Measurements from ENCODE around the gene BMPR1B.
"Not testable (repeated sequence)": the region's sequence is repeated elsewhere in the genome, so short reads cannot be mapped to it uniquely, and the experiment has no call there.

Gene BMPR1B

DNA sequence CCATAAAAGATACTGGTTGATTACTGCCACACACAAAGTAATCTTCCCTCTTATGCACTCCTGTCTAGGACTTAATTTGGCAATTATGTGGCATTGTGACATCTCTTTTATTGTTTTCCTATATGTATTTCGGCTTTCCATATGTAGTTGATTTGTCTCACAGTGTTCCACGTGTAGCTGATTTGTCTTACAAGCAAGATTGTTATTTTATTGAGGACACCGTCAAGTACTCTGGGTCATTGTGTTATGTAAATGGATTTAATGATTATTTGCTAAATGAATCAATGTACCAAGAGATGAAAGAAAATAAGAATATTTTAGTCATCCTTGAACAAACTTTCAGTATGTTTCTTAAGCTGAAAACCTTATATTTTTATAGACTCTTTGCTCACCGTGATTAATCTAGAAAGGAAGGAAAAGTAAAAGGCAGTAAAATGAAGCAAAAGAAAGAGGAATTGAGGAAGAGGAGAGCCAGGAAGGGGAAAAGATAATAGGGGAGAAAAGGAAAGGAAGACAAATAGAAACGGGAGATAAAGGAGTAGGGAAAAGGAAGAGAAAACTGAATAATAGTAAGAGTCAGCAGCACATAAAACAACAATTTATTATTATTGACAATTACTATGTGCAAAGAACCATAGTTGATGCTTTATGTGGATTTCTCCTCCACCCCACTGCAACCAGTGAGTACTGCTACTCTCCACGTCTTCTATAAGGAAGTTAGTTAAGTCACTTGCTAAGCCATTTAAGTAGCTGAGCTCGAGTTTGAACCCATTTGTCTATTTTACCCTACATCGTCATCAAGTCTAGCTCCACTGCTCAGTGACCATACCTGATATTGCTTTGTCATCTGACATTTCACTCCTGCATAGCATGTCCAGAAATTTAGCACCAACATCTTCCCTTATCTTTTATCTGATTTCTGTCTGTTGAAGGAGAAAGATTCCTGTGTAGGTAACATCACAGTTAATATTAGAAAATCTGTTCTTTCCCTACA lies 336.5 kb downstream of the BMPR1B start:
- DNase-seq, result no peak

DNA sequence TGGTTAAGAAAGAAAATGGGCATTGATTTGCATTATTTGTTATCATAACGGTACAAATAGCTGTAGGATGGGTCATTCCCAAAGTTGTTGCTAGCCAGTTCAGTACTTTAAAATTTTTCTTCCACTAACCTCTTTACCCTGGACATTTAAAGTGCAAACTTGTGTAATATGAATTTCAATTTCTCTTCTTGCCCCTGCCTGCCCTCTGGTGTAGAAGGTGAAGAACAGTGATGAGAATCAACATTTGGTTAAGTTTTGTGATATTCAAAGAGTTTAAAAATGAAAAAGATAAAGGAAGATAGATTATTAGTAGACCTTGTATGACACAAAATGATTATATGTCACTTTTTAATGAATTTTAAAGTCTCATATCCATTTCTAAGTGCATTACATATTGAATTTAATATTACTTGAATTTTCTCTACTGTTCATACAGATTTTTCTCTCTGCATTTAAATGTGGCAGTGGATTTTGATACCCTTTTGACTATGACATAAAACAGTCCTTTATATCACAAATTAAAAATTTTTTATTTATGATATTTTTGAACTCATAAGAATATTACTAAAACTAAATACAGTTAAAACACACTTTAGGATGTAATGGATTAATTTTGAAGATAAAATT lies 337.7 kb downstream of the BMPR1B start:
- no peak for DNase-seq

DNA sequence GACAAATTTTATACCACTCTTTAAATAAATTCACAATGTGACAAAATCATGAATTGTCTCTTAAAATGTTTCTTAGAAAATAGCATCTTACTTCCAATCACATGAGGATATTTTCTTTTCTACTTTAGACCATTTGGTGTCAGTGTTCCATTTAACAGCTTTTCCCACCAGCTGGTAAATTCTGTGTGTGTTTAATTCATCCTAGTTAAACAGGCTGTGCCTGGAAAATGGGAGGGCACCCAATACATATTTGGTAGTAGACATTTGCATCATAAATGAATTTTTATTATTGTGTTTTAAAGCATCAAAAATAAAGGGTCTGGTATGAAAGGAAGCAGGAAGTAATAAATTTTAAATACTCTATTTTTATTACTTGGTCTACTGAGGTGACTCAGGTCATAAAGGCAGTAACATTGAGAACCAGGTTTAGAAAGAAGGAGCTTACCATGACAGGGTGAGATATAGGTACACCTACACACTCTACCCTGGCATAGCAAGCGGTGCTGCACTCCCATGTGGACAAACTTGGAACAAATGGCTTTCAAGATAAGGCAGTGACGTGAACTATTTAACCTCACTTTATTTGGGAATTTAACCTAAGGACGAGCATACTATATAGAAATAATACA lies 344.5 kb downstream of the BMPR1B start:
- no peak for DNase-seq

DNA sequence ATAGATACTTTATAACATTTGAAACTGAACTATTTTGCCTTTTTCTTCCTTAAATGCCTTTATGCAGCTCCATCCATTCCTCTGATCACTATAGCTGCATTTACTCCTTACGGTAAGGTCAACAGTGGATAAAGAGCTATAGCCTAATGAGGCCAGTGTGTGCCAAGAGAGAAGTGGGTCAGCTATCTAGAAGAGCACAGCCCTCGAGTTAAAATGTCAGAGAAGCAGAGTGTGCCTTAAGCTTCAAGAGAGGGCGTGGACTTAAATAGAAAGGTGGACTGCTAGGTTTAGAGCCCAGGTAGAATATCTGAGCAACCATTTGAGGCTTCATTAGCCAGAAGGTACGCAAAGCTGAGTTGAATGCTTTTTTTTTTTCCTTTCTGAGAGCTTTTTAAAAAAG lies 347.4 kb downstream of the BMPR1B start:
- DNase-seq, result no peak

DNA sequence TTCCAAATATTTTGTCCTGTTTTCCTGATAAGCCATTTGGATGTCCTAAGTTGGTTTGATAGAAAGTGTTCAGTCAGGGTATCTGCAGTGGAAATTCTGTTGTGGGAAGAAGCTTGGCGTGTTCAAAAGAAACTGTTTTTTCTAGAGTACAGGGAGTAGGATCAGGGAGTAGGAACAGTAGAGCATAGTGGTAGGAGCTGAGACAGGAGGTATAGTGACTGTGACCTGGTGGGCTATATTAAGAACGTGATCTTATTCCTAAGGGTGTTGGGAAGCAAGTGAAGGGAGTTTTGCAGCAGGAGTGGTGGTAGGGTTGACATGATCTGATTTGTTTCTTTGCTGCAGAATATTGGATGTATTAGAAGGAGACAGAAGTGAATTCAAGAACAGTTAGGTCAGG lies 348.2 kb downstream of the BMPR1B start:
- DNase-seq, result no peak

DNA sequence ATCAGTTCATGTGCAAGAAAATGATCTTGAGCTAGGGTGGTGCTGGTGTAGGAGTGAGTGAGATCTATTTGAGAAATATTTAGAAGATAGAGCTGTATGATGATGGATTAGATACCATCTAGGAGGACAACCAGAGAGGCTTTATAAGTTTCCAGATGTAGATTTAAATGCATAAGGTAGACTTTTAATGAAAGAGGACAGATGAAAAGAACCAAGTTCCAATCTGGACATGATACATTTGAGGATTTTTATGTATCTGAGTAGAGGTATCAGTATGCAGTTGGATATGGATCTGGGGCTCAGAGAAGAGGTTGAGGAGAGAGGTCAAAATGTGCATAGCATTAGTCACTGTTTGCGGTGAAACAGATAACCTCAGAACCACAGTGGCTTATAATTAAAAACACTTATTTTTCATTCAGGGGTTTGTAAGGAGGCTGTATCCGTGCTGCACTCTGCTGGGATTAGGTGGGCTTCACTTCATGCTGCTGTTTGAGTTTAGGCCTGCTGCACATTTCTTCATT lies 348.7 kb downstream of the BMPR1B start:
- DNase-seq, result no peak

DNA sequence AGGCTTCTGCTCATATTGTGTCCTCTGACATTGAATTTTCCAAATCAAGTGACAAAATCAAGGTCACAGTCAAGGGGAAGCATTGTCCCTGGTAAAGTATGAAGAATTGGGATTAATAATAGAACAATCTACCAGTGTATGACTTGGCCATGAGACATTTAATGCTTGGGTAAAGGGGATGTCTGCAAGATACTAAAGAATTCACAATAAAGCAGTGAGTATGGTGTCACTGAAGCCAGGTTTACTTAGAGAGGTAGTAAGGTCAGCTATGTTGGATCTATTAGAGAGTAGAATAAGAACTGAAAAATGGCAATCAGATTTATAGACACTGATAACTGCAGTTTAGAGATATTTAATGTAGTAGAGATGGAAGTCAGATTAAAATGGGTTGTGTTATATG lies 349.2 kb downstream of the BMPR1B start:
- no peak for DNase-seq

DNA sequence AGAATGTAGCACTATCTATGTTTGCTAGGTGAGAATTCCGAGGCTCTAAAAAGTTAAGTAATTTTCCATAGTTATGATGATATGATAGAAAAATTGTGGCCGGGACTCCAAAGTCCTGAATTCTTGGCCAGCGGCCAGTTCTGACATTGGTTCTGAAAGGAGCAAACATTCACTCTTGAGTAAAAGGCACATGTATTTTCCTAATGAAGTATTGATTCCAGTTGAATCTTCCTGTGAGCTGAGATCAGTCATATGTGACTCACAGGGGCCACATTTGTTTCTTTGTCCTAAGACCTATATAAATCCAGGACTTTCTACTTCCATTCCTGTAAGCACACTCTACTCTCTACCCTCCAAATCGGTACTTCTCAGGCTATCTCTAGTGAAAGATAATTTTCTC lies 349.9 kb downstream of the BMPR1B start:
- no peak for DNase-seq

DNA sequence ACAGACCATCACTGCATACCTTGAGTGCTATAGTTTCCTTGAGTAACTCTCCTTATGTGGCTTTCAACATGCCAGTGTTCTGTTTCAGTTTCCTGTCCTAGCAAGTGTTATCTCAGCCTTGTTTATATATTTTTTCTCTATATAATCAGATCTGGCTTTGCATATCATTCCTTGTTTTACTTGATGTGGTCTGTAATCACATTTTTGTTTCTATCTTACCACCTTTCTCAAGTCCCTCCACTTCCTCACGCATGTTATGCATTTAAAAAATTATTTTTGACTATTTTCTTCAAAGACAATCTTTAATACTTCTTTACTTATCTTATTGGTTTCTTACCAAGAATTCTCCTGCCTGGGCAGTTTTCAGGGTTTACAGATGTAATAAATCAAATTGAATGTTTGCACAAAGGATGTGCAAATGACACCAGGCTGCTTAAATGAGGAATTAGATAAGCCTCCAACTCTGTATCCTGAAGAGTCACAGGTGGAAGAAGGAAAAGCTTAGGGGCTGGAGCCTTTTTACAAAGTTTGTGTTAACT lies 351.2 kb downstream of the BMPR1B start:
- DNase-seq, result no peak

DNA sequence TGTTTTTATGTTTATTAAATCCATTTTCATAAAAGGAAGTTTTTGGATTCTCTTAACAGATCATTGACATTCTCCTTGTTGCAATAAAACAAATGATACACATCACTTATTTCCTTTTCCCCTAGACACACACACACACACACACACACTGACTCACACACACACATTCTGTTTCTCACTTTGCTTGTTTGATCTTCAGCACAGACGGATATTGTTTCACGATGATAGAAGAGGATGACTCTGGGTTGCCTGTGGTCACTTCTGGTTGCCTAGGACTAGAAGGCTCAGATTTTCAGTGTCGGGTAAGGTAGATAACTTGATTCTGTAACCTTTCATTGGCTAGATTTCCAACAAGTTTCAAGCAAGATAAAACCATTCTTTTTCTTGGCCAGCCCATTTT lies 356.8 kb downstream of the BMPR1B start:
- DNase-seq, result no peak

DNA sequence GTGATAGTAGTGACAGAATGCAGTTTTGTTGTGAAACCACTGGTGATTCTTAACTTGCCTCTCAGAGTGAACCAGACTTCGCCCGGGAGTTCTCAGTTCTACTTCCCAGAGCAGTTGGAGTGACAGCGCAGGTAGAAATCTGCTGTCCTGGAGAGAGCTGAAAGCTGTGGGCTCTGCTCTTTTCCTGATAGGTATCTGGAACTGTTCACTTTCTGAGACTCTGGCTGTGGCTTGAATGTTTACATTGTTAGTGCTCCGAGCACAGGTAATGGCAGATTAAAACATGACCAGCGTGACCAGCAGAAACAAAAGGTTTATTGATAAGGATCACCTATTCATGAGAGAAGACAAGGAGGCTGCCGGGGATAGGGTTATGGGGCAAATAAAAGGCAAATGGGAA lies 360.7 kb downstream of the BMPR1B start:
- no peak for DNase-seq

DNA sequence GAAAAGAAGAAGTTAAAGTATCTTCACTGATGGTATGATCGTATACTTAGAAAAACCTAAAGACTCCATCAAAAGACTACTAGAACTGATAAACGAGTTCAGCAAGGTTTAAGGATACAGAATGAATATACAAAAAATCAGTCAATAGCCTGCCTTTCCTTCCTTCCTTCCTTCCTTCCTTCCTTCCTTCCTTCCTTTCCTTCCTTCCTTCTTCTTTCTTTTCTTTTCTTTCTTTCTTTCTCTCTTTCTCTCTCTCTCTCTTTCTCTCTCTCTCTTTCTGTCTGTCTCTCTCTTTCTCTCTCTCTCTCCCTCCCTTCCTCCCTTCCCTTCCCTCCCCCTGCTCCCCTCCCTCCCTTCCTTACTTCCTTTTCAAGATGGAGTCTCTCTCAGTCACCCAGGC lies 362.7 kb downstream of the BMPR1B start:
- no peak for DNase-seq

DNA sequence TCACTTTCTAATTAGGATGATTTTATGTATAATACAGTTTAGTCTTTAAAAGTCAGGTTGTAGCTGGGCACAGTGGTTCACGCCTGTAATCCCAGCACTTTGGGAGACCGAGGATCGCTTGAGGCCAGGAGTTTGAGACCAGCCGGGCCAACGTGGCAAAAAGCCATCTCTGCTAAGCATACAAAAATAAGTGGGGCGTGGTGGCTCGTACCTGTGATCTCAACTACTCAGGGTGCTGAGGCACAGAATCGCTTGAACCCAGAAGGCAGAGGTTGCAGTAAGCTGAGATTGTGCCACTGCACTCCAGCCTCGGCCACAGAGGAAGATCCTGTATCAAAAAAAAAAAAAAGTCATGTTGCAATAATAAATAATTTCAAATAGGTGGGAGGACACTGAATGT lies 364.2 kb downstream of the BMPR1B start:
- DNase-seq, result no peak

DNA sequence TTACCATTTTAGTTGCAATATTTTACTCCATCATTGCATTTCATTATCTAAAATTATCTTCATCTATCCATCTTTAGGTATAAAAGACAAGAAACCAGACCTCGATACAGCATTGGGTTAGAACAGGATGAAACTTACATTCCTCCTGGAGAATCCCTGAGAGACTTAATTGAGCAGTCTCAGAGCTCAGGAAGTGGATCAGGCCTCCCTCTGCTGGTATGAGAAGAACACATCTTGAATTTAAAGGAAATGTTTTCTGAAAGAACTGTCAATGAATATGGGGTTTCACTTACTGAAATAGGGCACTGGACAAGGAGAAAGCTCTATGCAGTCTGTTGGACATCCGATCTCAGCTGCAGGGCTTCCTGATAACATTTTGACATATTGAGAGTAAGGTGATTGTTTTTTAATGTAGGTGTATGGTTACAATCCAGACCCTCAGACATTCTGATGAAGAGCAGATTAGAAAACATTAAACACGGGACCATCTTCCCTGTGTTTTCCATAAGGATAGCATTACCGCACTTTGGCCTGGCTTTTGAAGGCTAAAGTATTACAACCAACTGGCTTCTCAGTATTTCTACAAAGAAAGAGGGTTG lies 367.2 kb downstream of the BMPR1B start:
- DNase-seq, result no peak

DNA sequence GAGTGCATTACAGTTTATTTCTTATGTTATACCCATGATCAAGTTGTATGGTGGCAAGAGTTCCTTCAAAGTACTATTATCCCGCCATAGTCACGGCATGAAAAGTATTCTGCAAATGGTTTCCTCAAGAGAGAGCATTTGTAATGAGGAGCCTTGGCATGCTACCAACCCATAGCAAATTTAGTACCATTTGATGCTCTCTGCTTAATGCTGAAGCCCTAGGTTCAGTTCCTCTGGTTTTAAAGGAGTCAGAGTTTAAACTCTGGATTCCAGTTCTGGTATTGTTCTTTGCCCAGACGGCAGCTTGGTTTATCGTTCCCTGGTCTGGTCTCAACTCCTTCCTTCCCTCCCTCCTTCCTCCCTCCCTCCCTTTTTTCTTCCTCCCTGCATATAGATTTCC lies 371.3 kb downstream of the BMPR1B start:
- no peak for DNase-seq

DNA sequence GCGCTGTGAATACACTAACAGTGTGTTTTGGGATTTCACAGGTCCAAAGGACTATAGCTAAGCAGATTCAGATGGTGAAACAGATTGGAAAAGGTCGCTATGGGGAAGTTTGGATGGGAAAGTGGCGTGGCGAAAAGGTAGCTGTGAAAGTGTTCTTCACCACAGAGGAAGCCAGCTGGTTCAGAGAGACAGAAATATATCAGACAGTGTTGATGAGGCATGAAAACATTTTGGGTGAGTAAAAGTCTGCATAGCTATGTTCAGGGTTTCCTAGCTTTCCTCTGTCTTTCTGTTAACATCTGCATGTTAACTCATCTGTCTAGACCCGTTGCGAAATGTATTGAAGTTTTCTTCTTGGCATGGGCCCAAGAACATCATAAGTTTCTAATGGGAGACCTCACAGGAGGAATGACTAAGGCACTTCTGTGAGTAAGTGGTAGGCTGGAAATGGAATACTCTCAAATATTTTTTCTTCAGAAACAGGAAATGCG lies 372.1 kb downstream of the BMPR1B start:
- DNase-seq, result no peak

DNA sequence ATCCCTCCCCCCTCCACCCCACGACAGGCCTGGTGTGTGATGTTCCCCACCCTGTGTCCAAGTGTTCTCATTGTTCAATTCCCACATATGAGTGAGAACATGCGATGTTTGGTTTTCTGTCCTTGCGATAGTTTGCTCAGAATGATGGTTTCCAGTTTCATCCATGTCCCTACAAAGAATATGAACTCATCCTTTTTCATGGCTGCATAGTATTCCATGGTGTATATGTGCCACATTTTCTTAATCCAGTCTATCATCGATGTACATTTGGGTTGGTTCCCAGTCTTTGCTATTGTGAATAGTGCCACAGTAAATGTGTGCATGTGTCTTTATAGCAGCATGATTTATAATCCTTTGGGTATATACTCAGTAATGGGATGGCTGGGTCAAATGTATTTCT lies 376.3 kb downstream of the BMPR1B start:
- DNase-seq, result not testable (repeated sequence)

DNA sequence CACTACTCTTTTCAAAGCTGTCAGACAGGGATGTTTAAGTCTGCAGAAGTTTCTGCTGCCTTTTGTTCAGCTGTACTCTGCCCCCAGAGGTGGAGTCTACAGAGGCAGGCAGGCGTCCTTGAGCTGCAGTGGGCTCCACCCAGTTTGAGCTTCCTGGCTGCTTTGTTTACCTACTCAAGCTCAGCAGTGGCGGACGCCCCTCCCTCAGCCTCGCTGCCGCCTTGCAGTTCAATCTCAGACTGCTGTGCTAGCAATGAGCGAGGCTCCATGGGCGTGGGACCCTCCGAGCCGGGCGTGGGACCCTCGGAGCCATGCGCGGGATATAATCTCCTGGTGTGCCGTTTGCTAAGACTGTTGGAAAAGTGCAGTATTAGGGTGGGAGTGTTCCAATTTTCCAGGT lies 381.7 kb downstream of the BMPR1B start:
- not testable (repeated sequence) for DNase-seq

DNA sequence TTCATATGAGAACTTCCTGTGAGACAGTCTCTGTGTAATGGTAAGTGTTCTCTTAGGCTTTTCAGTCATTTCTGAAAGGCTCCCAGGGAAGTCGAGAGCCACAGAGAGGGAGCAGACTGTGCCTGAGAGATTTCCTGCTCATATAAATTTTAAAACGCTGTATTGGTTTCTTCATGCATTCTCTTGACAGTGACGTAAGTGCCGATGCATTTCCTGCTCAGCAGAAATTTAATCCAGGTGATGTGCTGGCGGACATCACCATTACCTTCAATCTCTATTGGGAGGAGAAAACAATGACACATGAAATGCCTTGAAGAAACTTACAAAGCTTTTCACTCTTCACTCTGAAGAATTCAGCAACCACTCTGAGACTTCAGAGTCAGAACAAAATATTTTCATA lies 383.6 kb downstream of the BMPR1B start:
- no peak for DNase-seq

DNA sequence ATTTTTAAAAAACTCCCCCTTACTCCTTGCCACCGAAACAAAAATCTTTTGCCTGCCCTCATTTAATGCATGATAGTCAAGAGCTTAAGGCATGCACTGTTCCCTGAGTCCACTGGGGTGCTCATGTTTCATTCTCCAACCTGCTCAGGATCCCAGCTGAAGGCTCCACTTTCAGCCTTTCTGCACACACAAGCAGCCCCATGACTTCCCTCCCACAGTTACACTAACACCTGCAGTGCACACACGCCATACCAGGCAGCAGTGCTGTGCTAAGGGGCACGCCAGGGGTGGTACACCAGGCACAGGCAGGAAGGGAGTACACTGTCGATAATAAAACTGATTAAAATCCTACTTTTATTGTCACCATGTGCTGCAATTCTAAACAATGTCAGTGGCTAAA lies 385.2 kb downstream of the BMPR1B start:
- DNase-seq, result no peak

DNA sequence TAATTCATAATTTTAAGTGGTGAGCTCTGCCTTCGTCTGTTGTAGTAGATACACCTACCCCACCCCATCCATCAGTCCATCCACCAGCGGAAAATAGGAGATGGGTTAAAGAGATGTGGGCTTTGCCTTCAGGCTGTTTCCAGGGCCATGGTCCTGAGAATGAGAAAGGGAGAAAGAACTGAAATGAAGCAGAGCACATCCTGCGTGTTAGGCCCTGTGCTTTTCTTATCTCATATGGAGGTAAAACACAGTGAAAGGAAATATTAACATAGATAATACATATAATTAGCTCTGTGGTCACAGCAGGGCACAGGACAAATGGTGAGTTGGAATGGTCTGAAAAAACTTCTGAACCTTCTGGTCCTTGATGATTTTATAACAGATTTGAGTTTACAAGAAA lies 393.5 kb downstream of the BMPR1B start:
- DNase-seq, result no peak

DNA sequence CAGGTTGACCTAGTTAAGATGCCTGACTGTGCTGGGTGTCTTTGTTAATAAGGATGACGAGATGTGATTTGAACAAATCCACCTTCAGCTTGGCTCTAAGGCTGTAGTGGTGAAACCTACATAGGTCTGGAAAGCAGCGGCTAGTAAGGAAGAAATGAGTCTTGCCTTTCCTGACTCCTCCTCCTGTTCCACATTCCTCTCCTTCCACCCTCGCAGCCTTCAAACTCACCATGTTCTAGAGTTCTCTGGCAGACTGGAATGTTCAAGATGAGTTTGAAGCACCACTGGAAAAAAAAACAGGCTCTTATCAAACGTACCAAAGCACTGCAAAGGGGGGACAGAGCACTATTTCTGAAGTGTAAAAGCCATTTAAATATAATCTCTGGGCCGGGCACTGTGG lies 395.4 kb downstream of the BMPR1B start:
- DNase-seq, result no peak
